Stimulated activated CD4-positive, alpha-beta T cell treated with anti-CD3 and anti-CD28 coated beads, Interleukin-4, amount 100 ng/mL, for 24 hours (primary cell): ENCODE measurements around the gene CROCC2.

Experiments used
- DNase-seq: peaks from one replicate; pipeline ENCODE4 v3.0.0-alpha.2; 2020

The CROCC2 gene

DNA sequence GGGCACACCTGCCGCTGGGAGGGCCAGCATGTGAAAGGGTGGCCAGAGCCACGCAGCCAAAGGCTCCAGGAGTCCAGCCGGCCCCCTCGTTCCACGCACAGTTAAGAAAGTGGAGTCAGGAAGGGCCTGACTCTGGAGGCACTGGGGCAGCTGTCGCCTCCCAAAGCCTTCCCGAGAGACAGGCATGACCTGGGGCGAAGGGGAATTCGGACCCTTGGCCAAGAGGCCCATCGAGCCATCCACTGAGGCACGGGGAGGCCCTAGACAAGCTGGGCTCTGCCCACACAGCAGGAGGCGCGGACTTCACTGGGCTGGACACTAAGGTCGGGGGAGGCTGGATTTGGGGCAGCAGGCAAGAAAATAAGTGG is 53.8 kb downstream of the CROCC2 start:
- no peak for DNase-seq

DNA sequence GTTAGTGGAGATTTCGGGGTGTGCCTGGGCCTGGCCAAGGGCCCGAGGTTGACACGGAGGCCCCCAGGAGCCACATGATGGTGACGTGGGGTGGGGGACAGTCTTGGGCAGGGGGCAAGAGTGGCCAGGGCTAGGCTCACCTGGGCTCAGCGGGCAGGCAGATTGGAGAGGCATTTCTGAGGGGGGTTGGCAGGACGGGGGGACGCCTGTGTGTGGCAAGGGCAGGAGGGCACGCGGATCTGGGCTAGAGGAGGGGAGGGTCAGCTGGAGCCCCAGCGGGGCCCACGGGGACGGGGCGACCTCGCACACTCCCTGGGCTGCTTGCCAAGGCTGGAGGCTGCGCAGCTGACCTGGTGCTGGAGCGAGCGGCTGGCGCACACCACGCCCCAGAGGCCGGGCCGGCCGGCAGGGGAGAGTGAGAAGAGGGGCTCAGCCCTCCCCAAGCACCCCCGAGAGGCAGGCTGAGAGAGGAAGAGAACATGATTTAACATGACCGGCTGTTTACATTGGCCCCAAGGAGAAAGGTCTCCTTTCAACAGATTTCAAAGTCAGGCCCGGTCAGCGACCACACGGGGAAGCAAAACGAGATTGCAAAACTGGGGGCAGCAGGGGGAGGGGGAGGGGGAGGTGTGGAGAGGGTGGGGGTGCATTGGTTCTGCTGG is 54.3 kb downstream of the CROCC2 start:
- DNase-seq = no peak

DNA sequence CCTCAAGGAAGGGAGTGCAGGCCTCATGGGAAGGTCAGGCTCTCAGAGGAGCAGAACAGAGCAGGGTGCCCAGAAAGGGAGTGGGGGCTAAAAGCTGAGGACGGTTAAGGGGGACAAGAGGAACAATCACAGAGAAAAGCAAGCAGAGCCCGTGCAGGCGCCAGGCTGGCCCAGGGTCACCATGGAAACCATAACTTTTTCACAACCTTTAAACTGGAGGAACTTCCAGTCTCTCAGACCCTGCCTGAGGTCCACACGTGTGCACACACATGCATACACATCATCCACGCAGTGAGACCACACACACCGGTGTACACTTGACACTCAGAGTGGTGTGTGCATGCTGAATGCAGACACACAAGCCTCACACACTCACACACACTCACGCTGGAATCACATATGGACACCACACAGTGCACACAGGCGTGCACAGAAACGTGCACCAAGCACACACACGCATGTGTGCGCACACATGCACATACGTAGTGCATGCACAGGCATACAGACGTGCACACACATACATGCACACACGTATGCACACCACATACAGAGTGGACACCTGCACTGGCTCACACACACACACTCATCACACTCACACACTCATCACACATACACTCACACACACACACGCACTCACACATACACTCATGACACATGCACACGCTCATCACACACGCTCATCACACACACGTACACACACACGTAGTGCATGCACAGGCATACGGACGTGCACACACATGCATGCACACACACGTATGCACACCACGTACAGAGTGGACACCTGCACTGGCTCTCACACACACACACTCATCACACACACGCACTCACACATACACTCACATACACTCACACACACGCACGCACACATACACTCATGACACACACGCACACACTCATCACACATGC is 55.1 kb downstream of the CROCC2 start:
- DNase-seq = no peak

DNA sequence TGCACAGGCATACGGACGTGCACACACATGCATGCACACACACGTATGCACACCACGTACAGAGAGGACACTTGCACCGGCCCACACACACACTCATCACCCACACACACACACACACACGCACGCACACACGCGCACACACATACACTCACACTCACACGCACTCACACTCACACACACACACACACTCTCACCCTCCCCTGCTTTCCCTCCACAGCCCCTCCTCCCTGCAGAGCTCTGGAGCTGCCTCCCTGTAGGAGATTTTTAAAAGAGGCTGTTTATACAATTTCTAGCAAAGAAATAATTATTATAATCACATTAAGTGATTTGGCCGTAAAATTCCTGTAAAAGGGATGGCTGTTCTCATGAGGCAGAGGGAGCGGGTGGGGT is 55.8 kb downstream of the CROCC2 start:
- no peak for DNase-seq

DNA sequence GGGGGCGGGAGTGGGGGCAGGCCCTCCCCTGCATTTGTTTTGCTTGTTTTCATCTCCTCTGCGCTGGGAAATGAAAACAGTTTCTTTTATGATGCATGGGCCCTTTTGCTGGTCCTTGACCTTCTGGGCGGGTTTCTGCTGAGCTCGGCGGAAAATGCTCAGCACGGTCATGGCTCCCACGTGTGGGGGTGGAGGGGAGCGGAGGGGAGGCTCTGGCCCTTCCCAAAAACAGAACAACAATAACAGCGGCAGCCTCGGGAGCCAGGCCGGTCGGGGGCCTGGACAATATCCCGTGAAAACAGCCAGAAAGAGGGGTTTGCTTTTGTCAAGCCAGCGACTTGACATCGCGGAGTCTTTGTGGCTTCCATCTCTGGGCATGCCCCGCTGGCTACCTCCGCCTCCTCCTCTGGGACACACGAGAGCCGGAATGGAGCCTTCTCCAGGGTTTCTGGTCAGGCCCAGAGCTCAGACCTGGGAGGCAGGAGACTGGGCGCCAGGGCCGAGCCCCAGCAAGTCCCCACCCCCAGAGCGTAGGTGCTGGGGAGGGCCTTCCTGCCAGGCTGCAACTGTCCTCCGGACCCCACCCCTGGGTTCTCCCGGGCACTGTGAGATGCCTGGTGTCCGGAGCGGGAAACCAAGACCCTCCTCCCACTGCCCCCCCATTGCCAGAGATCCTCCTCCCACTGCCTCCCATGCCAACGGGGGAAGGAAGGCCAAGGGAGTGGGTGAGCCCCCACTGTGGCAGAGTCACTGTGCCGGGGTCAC is 56.3 kb downstream of the CROCC2 start:
- DNase-seq = no peak

DNA sequence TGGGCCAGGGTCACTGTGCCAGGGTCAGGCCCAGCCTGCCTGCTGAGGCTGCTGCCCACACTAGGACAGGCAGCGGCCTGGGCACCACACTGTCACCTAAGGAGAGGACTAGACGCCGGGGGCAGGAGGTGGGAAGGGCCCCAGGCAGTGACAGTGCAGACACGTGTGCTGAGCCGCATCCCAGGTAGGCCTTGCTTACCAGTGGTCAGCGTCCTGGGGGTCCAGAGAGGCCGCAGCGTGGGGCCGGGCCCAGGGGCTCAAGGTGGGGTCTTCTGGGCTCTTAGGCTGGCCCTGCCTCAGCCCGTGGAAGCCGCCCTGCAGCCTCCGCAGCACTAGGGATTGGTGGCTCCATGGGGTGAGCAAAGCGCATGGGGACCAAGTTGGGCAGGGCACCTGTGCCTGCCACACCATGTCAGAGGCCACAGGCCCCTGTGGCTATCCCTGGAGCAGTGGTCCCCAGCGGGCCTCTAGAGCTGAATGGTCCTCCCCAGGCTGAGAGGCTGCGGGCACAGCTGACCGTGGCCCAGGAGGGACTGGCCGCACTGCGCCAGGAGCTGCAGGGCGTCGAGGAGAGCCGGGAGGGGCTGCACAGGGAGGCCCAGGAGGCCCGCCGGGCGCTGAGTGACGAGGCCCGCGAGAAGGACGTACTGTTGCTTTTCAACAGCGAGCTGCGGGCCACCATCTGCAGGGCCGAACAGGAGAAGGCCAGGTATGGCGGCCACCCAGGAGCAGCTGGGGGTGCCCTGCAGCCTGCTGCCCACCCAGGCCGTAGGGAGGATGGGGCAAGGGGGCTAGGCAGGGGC is 57.1 kb downstream of the CROCC2 start:
- no peak for DNase-seq

DNA sequence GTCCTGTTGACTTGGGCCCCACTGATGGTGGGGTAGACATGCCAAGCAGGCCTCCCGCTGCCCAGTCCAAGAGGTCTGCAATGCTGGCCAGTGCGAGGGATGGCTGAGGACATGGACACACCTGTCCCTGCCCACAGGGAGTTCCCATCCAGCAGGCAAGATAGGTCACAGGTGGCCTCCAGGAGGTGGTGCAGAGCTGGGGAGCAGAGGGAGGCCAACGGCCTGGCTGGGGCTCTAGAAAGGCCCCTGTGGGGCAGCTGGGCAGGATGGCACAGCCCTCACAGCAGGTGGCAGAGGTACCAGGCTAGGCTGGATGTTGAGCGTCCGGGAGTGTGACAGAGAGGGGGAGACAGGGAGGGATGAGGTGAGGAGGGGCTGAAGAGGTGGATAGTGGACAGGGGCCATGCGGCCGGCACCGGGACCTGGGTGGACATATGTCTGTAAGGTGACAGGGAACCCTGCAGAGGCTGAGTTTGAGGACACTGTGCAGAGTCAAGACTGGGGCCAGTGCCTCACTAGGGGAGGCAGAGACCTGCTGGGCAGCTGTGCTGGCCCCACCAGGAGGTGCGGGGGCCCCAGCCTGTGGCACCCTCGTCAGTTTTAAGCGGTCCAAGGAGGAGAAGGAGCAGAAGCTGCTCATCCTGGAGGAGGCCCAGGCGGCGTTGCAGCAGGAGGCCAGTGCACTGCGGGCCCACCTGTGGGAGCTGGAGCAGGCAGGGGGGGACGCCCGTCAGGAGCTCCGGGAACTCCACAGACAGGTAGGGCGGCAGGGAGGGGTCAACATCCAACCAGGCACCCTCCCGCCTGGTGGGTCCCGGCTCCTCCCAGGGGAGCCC is 58.0 kb downstream of the CROCC2 start:
- no peak for DNase-seq

DNA sequence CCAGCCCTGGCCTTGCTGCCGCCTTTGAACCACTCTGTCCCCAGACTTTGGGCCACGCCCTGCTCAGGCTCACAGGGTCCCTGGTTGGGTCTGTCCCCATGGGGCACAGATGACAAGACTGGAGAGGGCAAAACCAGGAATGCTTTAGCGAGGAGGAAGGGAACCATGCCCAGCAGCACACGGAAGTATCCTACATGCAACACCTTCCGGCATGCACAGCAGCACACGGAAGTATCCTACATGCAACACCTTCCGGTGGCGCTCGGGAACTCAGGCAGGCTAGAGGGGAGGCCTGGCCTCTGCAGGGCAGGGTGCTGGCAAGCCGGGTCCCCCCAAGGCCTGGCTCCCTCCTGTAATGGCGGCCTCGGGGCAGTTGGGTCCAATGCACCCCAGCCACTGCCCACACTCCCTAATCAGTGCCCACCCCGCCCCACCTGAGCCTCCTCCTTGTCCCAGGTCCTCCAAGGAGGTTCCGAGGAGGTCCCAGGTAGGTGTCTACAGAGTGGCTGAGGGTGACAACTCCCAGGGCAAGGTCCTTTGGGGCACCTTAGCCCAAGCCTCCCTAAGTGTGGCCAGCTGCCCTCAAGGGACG is 58.7 kb downstream of the CROCC2 start:
- no peak for DNase-seq

DNA sequence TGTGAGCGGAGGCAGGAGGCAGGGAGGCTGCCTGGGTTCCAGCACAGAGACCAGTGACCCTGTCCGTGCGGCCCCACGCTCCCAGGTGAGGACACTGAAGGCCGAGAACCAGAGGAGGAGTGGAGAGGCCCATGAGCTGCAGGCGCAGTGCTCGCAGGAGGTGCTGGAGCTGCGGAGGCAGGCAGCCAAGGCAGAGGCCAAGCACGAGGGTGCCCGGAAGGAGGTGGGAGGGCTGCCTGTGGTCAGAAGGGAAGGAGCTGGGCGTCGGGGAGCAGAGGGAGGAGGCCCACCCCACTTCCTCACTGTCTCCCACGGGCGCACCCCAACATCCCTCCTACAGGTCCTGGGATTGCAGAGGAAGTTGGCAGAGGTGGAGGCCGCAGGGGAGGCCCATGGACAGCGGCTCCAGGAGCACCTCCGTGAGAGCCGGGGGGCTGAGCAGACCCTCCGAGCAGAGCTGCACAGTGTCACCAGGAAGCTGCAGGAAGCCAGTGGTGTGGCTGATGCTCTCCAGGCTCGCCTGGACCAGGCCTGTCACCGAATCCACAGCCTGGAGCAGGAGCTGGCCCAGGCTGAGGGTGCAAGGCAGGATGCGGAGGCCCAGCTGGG is 59.3 kb downstream of the CROCC2 start:
- DNase-seq = no peak

DNA sequence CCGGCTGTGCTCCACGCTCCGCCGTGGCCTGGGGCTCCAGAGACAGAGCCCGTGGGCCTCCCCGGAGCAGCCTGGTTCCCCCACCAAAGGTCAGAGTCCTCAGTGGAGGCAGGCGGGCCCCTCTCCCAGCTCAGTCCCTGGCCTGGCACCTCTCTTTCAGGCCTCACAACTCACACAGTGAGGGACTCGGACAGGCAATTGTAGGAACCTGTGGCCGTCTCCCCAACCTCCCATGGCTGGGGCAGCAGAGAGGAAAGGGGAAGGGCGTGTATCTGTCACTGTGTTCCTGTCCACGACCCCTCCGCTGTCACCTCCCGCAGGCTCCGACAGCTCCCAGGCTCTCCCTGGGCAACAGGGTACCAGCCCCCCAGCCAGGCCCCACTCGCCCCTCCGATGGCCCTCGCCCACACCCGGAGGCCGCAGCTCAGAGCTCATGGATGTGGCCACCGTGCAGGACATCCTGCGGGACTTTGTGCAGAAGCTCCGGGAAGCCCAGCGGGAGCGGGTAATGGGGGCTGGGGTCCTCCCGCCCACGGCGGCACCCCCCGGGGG is 59.8 kb downstream of the CROCC2 start:
- DNase-seq = no peak

DNA sequence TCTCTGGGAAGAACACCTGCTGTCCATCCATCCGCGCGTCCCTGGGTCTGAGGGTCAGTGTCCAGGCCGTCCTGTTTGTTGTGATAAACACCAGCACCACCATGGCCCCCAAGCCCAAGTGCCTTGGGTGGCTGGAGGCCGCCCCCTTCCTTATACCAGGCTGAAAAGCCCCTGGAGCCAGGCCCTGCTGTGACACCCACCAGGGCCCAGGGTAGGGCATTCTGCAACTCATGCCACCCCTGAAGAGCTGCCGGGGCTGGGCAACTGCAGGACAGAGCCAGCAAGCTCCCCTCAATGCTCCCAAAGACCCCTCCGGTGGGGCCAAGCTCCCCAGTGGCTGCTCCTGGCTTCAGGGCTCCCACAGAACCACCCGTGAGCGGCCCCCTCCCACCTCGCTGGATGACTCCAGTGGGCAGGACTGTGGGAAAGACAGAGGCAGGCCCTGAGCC is 60.3 kb downstream of the CROCC2 start:
- DNase-seq = no peak

DNA sequence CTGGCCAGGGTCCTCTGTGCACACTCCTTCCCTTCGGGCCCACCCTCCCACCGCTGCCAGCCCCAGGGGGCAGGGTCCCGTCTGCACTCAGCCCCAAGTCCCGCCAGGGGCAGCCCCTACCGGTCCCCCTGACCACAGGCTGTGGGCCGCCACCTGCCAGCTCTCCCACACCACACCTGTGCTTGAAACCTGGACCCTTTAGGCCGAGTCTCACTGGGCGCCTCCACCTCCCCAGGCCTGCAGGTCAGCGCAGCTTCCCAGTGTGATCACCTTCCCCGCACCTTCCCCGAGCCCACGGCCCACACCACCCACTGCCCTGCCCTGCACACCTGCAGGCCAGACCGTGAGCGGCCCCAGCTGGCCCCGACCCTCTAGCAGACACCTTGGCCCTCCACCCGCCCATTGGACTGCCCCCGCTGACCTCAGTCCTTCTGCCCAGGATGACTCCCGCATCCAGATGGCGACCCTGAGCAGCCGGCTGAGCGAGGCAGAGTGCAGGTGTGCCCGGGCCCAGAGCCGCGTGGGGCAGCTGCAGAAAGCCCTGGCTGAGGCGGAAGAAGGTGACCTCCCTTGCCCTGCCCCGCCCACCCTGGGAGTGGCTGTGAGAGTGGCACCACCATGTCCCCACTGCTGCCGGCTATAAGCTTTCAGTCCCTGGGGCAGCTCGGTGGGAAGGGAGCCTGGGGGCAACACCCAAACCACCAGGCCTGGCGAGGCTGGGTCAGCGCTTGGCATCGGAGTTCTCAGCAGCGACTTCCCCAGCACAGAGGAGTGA is 61.0 kb downstream of the CROCC2 start:
- DNase-seq = no peak

DNA sequence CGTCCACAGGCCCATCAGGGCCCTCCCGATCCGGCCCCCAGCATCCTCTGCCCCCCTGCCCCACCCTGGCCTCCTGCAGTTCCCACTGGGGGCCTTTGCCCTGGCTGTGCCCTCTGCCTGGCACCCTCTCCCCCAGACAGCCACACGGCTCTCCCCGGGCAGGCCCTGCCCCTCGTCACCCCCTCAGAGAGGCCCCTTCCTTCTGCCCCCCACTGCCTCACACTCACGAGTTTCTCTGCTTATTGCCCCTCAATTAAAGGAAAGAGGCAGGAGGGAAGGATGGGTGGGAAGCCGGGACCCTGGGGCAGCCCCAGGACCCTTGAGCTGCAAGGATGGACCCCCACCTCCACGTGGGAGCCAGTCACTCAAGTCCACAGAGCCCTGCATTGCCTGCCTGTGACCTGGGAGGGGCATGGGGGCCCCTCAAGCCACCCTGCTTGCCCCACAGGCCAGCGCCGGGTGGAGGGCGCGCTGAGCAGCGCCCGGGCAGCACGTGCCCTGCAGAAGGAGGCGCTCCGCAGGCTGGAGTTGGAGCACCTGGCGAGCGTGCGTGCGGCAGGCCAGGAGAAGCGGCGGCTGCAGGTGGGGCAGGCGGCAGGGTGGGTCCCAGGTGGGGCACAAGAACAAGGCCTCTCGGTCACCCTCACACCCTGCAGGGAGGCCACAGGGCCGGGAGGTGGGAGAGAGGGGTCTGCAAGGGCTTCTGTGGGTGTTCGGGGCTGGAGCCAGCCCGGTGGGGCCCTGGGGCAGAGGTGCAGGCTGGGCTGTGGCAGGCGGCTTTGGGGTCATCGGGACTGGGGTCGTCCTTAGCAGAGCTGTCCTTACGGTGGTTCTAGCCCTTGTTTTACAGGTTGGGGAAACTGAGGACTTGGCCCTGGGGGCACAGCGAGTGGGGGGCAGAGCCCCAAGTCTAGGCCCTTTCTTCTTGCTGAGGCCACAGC is 61.8 kb downstream of the CROCC2 start:
- DNase-seq = no peak

DNA sequence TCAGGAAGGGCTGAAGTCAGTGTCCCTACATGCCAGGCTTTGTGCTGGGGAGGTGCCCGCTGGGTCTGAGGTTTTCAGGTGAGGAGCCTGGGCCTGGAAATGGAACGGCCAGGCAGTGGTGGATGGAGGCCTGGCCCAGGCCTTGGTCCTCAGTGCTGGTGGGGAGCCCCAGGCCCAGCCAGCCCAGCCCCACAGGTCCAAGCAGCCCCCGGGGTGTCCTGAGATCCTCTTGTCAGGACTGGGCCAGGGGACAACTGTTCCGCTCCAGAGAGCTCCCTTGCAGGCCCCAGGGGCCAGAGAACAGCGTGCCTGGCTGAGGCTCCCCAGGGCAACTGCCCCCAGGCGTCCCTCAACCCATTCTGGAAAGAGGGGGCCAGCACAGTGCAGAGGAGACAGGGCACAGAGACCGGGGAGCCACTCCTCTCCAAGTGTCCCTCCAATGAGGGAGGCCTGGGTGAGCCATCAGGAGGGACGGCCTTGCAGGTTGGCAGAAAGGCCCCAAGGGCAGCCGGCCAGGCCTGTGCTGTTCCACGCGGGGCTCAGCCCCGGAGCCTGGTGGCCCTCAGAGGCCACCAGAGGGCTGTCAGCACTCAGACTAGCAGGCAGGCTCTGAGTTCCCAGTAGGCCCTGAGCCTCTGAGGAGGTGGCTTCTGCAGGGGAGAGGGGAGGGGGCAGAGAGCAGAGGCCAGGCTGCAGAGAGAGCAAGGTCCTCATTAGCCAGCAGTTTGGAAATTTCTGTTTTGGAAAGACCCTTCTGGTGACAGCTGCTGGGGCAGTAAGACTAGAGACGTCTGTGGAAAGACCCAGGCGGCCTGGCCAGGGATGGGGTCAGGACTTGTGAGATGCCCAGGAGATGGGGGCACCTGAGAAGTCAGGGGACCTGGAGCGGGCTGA is 62.8 kb downstream of the CROCC2 start:
- no peak for DNase-seq

DNA sequence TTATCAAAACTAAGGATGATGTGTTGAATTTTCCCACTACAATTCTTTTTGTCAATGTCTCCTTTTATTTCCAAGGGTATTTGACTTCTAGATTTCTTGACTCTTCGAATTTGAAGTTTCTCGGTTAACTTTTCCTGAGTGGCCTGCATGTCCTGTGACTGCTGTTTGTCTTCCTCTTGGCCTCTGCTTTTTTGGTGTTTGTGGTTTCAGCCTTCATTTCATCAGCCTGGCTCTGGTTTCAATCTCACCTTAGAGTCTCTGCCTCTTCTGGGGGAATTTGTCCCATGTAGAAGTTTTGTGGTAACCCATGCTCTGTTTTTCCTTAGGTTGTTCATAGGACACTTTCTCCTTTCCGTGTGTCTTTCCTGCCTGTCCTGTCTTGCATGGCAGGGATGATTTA is 64.0 kb downstream of the CROCC2 start:
- no peak for DNase-seq

DNA sequence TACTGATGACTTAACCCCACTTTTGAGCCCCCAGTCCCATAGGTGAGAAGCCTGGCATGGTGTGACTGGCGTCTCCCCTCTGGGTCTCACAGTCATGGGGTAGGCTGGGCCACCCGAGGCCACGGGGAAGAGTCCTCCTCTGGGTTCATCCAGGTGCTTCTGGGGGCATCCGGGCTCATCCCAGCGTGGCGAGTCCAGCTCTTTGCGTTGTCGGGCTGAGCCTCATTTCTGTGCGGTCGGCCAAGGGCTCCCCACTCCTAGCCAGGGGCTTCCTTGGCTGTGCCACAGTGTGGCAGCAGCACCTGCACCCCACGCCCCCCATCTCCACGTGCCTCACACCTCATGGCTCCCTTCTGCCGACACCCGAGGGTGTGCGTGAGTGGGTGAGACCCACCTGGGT is 64.7 kb downstream of the CROCC2 start:
- DNase-seq = no peak

DNA sequence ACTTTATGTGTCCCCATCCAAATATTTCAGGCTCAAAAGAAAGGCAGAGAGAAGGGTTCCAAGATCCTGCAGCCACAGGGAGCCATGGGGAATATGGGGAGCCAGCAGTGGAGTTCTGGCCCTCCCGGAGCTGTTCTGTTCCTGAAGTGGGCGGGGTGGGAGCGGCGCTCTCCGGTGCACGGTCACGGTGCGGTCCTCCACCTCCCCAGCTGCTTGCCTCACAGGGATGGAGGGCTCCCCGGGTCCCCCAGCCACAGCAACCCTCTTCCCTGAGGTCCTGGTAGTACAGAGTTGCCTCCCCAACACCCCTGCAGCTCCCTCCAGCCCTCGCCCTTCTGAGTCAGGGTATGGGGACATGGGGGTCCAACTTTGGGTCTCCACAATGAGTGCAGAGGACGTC is 66.1 kb downstream of the CROCC2 start:
- no peak for DNase-seq
